TTC549 (cell line): ENCODE results near the gene GSDMA.
"Not testable (repeated sequence)": the region's sequence is repeated elsewhere in the genome, so short reads cannot be mapped to it uniquely, and the experiment has no call there.

Source experiments
- FAIRE-seq: peaks from 2 replicates; lab custom pipeline; 2012; peaks lifted over from hg19 to GRCh38; lab: Jason Lieb, UNC

The GSDMA gene

GRCh38 chr17:39929646-39930407 lies 33.0 kb upstream of the GSDMA start:
- FAIRE-seq = no peak

GRCh38 chr17:39933912-39934311 lies 28.9 kb upstream of the GSDMA start:
- FAIRE-seq = no peak

- no peak for FAIRE-seq
These were observed 28.5 kb upstream of the GSDMA start for GRCh38 chr17:39934324-39934723.

GRCh38 chr17:39935909-39936308 lies 26.9 kb upstream of the GSDMA start:
- no peak for FAIRE-seq

- no peak for FAIRE-seq
These were observed 25.4 kb upstream of the GSDMA start for GRCh38 chr17:39937447-39937846.

- no peak for FAIRE-seq
These were observed 24.5 kb upstream of the GSDMA start for GRCh38 chr17:39938140-39938869.

- no peak for FAIRE-seq
These were observed 23.7 kb upstream of the GSDMA start for GRCh38 chr17:39939106-39939505.

GRCh38 chr17:39939588-39940419 lies 23.0 kb upstream of the GSDMA start:
- FAIRE-seq = no peak

GRCh38 chr17:39943702-39944392 lies 19.0 kb upstream of the GSDMA start:
- FAIRE-seq = no peak

- FAIRE-seq = no peak
These were observed 18.5 kb upstream of the GSDMA start for GRCh38 chr17:39944393-39944711.

GRCh38 chr17:39946551-39947330 lies 16.1 kb upstream of the GSDMA start:
- no peak for FAIRE-seq

- FAIRE-seq = not testable (repeated sequence)
These were observed 14.3 kb upstream of the GSDMA start for GRCh38 chr17:39948489-39948828.

- FAIRE-seq = no peak
These were observed 13.8 kb upstream of the GSDMA start for GRCh38 chr17:39949028-39949427.

- FAIRE-seq = no peak
These were observed 11.9 kb upstream of the GSDMA start for GRCh38 chr17:39950871-39951348.

- FAIRE-seq = no peak
These were observed 10.7 kb upstream of the GSDMA start for GRCh38 chr17:39951924-39952679.

GRCh38 chr17:39952680-39953470 lies 9.9 kb upstream of the GSDMA start:
- FAIRE-seq = no peak

GRCh38 chr17:39953471-39953888 lies 9.3 kb upstream of the GSDMA start:
- FAIRE-seq = no peak

GRCh38 chr17:39954876-39955275 lies 7.9 kb upstream of the GSDMA start:
- no peak for FAIRE-seq

GRCh38 chr17:39955726-39956225 lies 7.0 kb upstream of the GSDMA start:
- no peak for FAIRE-seq

GRCh38 chr17:39960524-39961041 lies 2.2 kb upstream of the GSDMA start:
- no peak for FAIRE-seq
